Endodermal cell (in vitro differentiated cells): Measurements from ENCODE around the gene VAV2. TPM values are rescaled to one million over a fixed set of nuclear protein-coding genes. Genes with fewer than 3 reads are reported as not detected.

ENCODE experiments used
- DNase-seq: peaks from one replicate; pipeline ENCODE4 v3.0.0-alpha.2; 2017
- H3K27ac ChIP-seq: 2 replicates; pipeline ENCODE4 v1.5.1; 2013; ENCODE audit warnings: mild to moderate bottlenecking, low read depth, low read length, moderate library complexity
- H3K27me3 ChIP-seq: 2 replicates; pipeline ENCODE4 v1.6.1; 2013; ENCODE audit warnings: mild to moderate bottlenecking, low read length, moderate library complexity; ENCODE audit not compliant: insufficient read depth, control insufficient read depth, poor library complexity, severe bottlenecking
- H3K36me3 ChIP-seq: 2 replicates; pipeline ENCODE4 v1.7.0; 2013; ENCODE audit warnings: mild to moderate bottlenecking, low read length, moderate library complexity; ENCODE audit not compliant: control insufficient read depth, insufficient read depth
- H3K4me1 ChIP-seq: one replicate; pipeline ENCODE4 v1.7.0; 2013; ENCODE audit warnings: low read length; ENCODE audit not compliant: control insufficient read depth, insufficient read depth
- H3K4me3 ChIP-seq: 2 replicates; pipeline ENCODE4 v1.5.1; 2013; ENCODE audit warnings: mild to moderate bottlenecking, low read length, moderate library complexity
- H3K9ac ChIP-seq: 2 replicates; pipeline ENCODE4 v1.6.1; 2013; ENCODE audit warnings: mild to moderate bottlenecking, low read length, moderate library complexity; ENCODE audit not compliant: poor library complexity, severe bottlenecking; ENCODE audit errors: extremely low read depth
- H3K9me3 ChIP-seq: 2 replicates; pipeline ENCODE4 v1.6.1; 2013; ENCODE audit warnings: mild to moderate bottlenecking, low read length, moderate library complexity; ENCODE audit not compliant: control insufficient read depth
- H3K27ac Mint-ChIP-seq: 2 replicates; pipeline ENCODE4 v1.8.0; 2020; ENCODE audit warnings: mixed read lengths
- H3K27me3 Mint-ChIP-seq: 2 replicates; pipeline ENCODE4 v1.8.0; 2021; ENCODE audit warnings: mild to moderate bottlenecking, mixed read lengths; ENCODE audit not compliant: insufficient read depth
- H3K36me3 Mint-ChIP-seq: 2 replicates; pipeline ENCODE4 v1.8.0; 2020; ENCODE audit warnings: low read depth, mixed read lengths
- H3K4me1 Mint-ChIP-seq: 2 replicates; pipeline ENCODE4 v1.8.0; 2020; ENCODE audit warnings: mixed read lengths
- H3K4me3 Mint-ChIP-seq: 2 replicates; pipeline ENCODE4 v1.8.0; 2020; ENCODE audit warnings: mild to moderate bottlenecking, moderate library complexity, mixed read lengths
- H3K9me3 Mint-ChIP-seq: 2 replicates; pipeline ENCODE4 v1.8.0; 2020; ENCODE audit warnings: mild to moderate bottlenecking, mixed read lengths
- WGBS, 2 experiments: methylation state at CpG; one replicate each; pipeline versions ENCODE4 v1.1.5 to v1.1.7; 2013; ENCODE audit warnings: missing lambda C conversion rate in 2 of 2, mixed read lengths in 1 of 2; ENCODE audit not compliant: insufficient coverage in 1 of 2, insufficient read length in 1 of 2; 5-methylcytosine and 5-hydroxymethylcytosine counted together
- total RNA-seq, 2 donors: library from RNA; stranded (reverse); fragmentation: NEBNext Ultra II Directional in 1 of 2; extraction: Animal tissue kit (Norgen Biotek cat#: 25700) in 1 of 2; gene quantifications; 2 replicates in 1 of 2; 3 replicates in 1 of 2; pipeline ENCODE4 v1.2.1, GENCODE V29; 2021
- TF ChIP-seq, protein P1 (sequence below): fragments of 200-600 bp; sonication (generic); conservative IDR thresholded peaks from 2 replicates; pipeline ENCODE4 v1.5.0; 2021; ENCODE audit warnings: antibody characterized with exemption, mild to moderate bottlenecking

The VAV2 gene
- total RNA-seq, 2 donors from 2014 or later, result 29.8 to 35.9 TPM

DNA sequence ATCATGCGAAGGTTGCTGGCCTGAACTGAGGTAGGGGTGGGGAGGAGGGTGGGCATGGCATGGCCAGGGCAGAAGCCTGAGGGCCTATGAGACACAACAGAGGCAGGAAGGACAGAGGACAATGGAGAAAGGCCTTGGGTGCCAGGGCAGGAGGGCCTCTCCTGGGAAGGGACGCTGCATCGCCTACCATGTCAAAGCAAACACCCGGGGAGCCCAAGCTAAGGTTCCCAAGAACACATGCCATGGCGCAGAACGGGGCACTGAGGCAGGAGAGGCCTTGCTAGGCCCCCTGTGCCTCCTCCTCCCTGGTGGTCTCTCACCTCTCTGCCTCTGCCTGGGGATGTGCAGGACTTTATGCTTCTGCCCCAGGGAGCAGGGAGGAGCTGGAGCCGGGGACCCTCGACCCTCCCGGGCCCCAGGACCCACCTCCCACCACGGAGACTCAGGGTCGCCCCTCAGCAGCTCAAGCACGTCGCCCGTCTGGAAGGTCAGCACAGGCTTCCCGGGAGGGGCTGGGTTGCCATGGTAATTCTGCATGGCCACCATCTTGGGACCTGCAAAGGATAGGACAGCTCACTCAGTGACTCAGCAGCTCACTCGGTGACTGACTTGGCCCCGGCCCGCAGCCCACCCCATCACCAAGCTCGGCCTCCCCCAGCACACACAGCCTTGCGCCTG lies 213.6 kb downstream of the VAV2 start:
- no peaks in the 10 kb centered on the region for H3K4me1 Mint-ChIP-seq
- H3K27ac Mint-ChIP-seq, result no peak overlapping the region
- TF ChIP-seq, protein P1, sequence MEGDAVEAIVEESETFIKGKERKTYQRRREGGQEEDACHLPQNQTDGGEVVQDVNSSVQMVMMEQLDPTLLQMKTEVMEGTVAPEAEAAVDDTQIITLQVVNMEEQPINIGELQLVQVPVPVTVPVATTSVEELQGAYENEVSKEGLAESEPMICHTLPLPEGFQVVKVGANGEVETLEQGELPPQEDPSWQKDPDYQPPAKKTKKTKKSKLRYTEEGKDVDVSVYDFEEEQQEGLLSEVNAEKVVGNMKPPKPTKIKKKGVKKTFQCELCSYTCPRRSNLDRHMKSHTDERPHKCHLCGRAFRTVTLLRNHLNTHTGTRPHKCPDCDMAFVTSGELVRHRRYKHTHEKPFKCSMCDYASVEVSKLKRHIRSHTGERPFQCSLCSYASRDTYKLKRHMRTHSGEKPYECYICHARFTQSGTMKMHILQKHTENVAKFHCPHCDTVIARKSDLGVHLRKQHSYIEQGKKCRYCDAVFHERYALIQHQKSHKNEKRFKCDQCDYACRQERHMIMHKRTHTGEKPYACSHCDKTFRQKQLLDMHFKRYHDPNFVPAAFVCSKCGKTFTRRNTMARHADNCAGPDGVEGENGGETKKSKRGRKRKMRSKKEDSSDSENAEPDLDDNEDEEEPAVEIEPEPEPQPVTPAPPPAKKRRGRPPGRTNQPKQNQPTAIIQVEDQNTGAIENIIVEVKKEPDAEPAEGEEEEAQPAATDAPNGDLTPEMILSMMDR, result no peak
- H3K36me3 Mint-ChIP-seq, result peaks cover 27% of the 10 kb centered on the region
- H3K9me3 Mint-ChIP-seq, result no peaks in the 10 kb centered on the region
- no peak overlapping the region for H3K4me3 Mint-ChIP-seq
- Histone ChIP-seq H3K9me3 (peaks cover 7% of the 10 kb centered on the region), H3K36me3 (peaks cover 35% of the 10 kb centered on the region), H3K4me3 (no peak overlapping the region), H3K9ac (no peak overlapping the region), H3K4me1 (no peaks in the 10 kb centered on the region), H3K27ac (no peak overlapping the region), H3K27me3 (no peaks in the 10 kb centered on the region)
- H3K27me3 Mint-ChIP-seq, result no peaks in the 10 kb centered on the region
- WGBS, 2 experiments, result 91 to 96% methylated on average over 10 to 20 of the region's 20 CpGs
- peak; percentile 42 for DNase-seq

DNA sequence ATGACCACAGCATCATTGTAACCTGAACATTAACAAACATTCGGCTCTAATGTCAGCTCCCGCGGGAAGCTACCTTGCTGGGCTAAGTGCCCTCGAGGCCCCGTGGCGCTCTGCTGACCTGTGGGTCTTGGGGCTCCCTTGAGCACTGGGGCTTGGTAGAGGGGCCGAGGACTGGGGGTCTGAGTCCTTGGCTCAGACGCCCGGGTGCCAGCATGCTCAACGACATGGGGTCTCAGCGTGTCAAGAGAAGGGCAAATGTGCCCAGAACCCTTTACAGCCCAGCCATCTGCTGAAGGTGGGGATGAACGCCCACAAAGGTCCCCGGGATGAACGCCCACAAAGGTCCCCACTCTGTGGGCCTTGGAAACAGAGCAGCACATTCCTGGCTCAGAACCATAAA lies 214.3 kb downstream of the VAV2 start:
- DNase-seq, result no peak
- no peak overlapping the region for H3K4me3 Mint-ChIP-seq
- 92 to 93% methylated on average over 9 to 14 of the region's 14 CpGs for WGBS, 2 experiments
- H3K27ac Mint-ChIP-seq, result no peak overlapping the region
- Histone ChIP-seq H3K4me3 (no peak overlapping the region), H3K36me3 (peaks cover 39% of the 10 kb centered on the region), H3K27me3 (no peaks in the 10 kb centered on the region), H3K4me1 (no peaks in the 10 kb centered on the region), H3K27ac (no peak overlapping the region), H3K9me3 (peaks cover 7% of the 10 kb centered on the region), H3K9ac (no peak overlapping the region)
- H3K36me3 Mint-ChIP-seq, result peaks cover 27% of the 10 kb centered on the region
- no peaks in the 10 kb centered on the region for H3K27me3 Mint-ChIP-seq
- H3K9me3 Mint-ChIP-seq, result no peaks in the 10 kb centered on the region
- H3K4me1 Mint-ChIP-seq, result no peaks in the 10 kb centered on the region
- TF ChIP-seq, protein P1, result no peak

DNA sequence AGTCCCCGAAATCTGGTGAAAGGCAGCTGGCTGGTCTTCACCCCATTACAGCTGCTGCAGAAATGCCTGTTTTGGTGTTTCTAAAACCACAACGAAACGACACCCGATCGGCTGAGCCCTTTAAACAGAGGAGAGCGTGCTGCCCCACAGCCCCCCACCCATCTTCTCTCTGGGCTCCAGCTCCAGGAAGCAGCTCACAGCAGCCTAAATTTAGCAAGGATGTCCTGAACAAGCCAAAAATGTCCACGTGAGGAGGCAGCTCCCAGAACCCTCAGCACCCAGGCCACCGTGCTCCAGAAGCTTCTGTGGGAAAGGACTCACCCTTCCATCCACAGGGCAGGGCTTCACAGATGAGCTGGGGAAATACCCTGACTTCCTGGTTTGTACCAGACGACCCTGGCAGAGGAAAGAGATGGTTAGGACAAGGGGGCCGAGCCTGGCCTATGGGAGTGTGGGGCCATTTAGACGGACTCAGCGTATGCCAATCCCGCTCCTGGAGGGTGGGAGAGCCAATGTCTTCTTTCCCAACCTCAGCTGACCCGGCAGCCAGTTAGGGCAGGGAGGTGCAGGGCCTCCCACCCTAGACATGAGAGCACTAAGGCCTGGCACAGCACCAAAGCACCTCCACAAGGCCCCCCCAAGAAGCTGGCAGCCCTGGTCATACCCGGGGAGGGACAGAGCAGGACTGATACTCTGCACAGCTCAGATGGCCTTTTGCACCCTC lies 214.9 kb downstream of the VAV2 start:
- no peaks in the 10 kb centered on the region for H3K4me1 ChIP-seq
- Mint-ChIP-seq H3K27ac (no peak overlapping the region), H3K4me1 (no peaks in the 10 kb centered on the region), H3K36me3 (peaks cover 30% of the 10 kb centered on the region), H3K9me3 (no peaks in the 10 kb centered on the region), H3K4me3 (no peak overlapping the region), H3K27me3 (no peaks in the 10 kb centered on the region)
- DNase-seq, result peak; percentile 29
- no peaks in the 10 kb centered on the region for H3K27me3 ChIP-seq
- H3K4me3 ChIP-seq, result no peak overlapping the region
- H3K9ac ChIP-seq, result no peak overlapping the region
- WGBS, 2 experiments, result 93 to 94% methylated on average over 7 to 15 of the region's 15 CpGs
- TF ChIP-seq, protein P1, result no peak
- H3K36me3 ChIP-seq, result peaks cover 39% of the 10 kb centered on the region
- H3K9me3 ChIP-seq, result peaks cover 7% of the 10 kb centered on the region
- no peak overlapping the region for H3K27ac ChIP-seq
